GM23248 (cell line): ENCODE results near the gene EPM2A. TPM values are rescaled to one million over a fixed set of nuclear protein-coding genes. Genes with fewer than 3 reads are reported as not detected.

ENCODE experiments used
- DNase-seq: peaks from one replicate; pipeline ENCODE4 v3.0.0-alpha.2; 2015
- H2AFZ ChIP-seq: fragments of 200-600 bp; sonication (generic); 2 replicates; pipeline ENCODE4 v1.6.1; 2016; ENCODE audit warnings: antibody characterized with exemption
- H3F3A ChIP-seq: fragments of 200-600 bp; sonication (generic); 2 replicates; pipeline ENCODE4 v1.6.1; 2016; ENCODE audit warnings: mild to moderate bottlenecking, antibody characterized with exemption, mixed run types; ENCODE audit not compliant: insufficient read depth
- H3K27ac ChIP-seq: fragments of 200-600 bp; sonication (generic); 2 replicates; pipeline ENCODE4 v1.5.1; 2016; ENCODE audit warnings: mild to moderate bottlenecking
- H3K27me3 ChIP-seq: fragments of 200-600 bp; sonication (generic); replicated peaks from 2 replicates; pipeline ENCODE4 v1.6.1; 2016; ENCODE audit warnings: mild to moderate bottlenecking; ENCODE audit not compliant: insufficient read depth
- H3K36me3 ChIP-seq: fragments of 200-600 bp; sonication (generic); 2 replicates; pipeline ENCODE4 v1.6.1; 2016; ENCODE audit warnings: low read depth, mild to moderate bottlenecking
- H3K4me1 ChIP-seq: fragments of 200-600 bp; sonication (generic); 2 replicates; pipeline ENCODE4 v1.6.1; 2016; ENCODE audit warnings: mild to moderate bottlenecking; ENCODE audit not compliant: insufficient read depth
- H3K4me2 ChIP-seq: fragments of 200-600 bp; sonication (generic); one replicate; pipeline ENCODE4 v1.6.1; 2016; ENCODE audit warnings: mild to moderate bottlenecking; ENCODE audit not compliant: unreplicated experiment
- H3K4me3 ChIP-seq: fragments of 200-600 bp; sonication (generic); 2 replicates; pipeline ENCODE4 v1.5.1; 2016; ENCODE audit warnings: mild to moderate bottlenecking
- H3K79me2 ChIP-seq: fragments of 200-600 bp; sonication (generic); 2 replicates; pipeline ENCODE4 v1.6.1; 2016; ENCODE audit warnings: mild to moderate bottlenecking; ENCODE audit not compliant: insufficient read depth
- H3K9ac ChIP-seq: fragments of 200-600 bp; sonication (generic); 2 replicates; pipeline ENCODE4 v1.6.1; 2016; ENCODE audit warnings: mild to moderate bottlenecking
- H3K9me2 ChIP-seq: fragments of 200-600 bp; sonication (generic); 2 replicates; pipeline ENCODE4 v1.6.1; 2016; ENCODE audit warnings: mixed run types, mild to moderate bottlenecking, moderate library complexity; ENCODE audit not compliant: insufficient read depth
- H3K9me3 ChIP-seq: fragments of 200-600 bp; sonication (generic); one replicate; pipeline ENCODE4 v1.6.1; 2017; ENCODE audit warnings: low read depth
- H4K20me1 ChIP-seq: fragments of 200-600 bp; sonication (generic); 2 replicates; pipeline ENCODE4 v1.6.0; 2016; ENCODE audit not compliant: insufficient read depth
- EZH2 ChIP-seq: fragments of 200-600 bp; sonication (generic); IDR thresholded peaks from 2 replicates; pipeline ENCODE4 v1.6.1; 2018; ENCODE audit warnings: antibody characterized with exemption, mild to moderate bottlenecking; ENCODE audit not compliant: insufficient read depth, poor library complexity, severe bottlenecking
- EZH2phosphoT487 ChIP-seq: fragments of 200-600 bp; sonication (generic); IDR thresholded peaks from 2 replicates; pipeline ENCODE4 v1.6.1; 2018; ENCODE audit warnings: antibody characterized with exemption, moderate library complexity, mild to moderate bottlenecking, low read depth; ENCODE audit not compliant: insufficient read depth
- WGBS, 2 experiments: methylation state at CpG; one replicate each; pipeline ENCODE4 v1.1.6; 2015 to 2017; ENCODE audit warnings: low lambda C conversion rate in 2 of 2, low coverage in 1 of 2; ENCODE audit errors: missing lambda C conversion rate in 2 of 2; 5-methylcytosine and 5-hydroxymethylcytosine counted together
- in situ Hi-C: fragments of 300-500 bp; cut with MboI; formaldehyde crosslinking; loops from 2 replicates; pipeline ENCODE4 v1.15.0; 2020
- polyA plus RNA-seq: library from polyadenylated mRNA; unstranded; fragments of >200 nt; fragmentation: Nextera tagmentation; extraction: Ambion mirVana; gene quantifications from 2 replicates; pipeline ENCODE4 v1.2.1, GENCODE V29; 2016
- total RNA-seq: library from RNA; depleted of rRNA; stranded (reverse); fragments of >200 nt; shearing (Covaris generic); gene quantifications from 2 replicates; pipeline ENCODE4 v1.2.3, GENCODE V29; 2014

The EPM2A gene
- total and polyA plus RNA-seq, 2 experiments from 2014 or later, result 2.7 to 3.5 TPM

DNA sequence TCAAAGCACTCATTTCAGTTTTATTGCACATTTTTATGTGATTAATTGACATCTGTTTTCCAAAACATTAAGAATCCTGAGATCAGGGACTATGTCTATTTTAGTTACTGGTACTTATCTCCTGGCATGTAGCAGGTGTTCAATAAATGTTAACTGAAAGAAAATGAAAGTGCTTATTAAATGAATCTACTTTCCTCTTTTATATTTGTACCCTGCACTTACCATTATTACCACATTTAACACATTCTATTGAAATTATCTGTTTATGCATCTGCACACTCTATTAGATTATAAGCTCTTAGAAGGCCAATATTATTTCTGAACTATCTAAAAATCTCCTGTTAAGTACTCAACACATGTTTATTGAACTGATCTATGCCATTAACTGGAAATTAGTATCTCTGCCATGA lies 131.9 kb downstream of the EPM2A start:
- no peaks in the 10 kb centered on the region for H4K20me1 ChIP-seq
- H3K9ac ChIP-seq, result no peak overlapping the region
- no peak for TF ChIP-seq EZH2
- TF ChIP-seq EZH2phosphoT487, result no peak
- H3K4me1 ChIP-seq, result no peaks in the 10 kb centered on the region
- no peaks in the 10 kb centered on the region for H3K36me3 ChIP-seq
- no peaks in the 10 kb centered on the region for H3K79me2 ChIP-seq
- in situ Hi-C loops, result no loop called here
- H3K4me2 ChIP-seq, result no peak overlapping the region
- no peak overlapping the region for H3K4me3 ChIP-seq
- no peak for DNase-seq
- H3F3A ChIP-seq, result no peaks in the 10 kb centered on the region
- no peaks in the 10 kb centered on the region for H3K9me3 ChIP-seq
- H3K9me2 ChIP-seq, result no peaks in the 10 kb centered on the region
- no peak overlapping the region for H2AFZ ChIP-seq
- no peaks in the 10 kb centered on the region for H3K27me3 ChIP-seq
- no peak overlapping the region for H3K27ac ChIP-seq

DNA sequence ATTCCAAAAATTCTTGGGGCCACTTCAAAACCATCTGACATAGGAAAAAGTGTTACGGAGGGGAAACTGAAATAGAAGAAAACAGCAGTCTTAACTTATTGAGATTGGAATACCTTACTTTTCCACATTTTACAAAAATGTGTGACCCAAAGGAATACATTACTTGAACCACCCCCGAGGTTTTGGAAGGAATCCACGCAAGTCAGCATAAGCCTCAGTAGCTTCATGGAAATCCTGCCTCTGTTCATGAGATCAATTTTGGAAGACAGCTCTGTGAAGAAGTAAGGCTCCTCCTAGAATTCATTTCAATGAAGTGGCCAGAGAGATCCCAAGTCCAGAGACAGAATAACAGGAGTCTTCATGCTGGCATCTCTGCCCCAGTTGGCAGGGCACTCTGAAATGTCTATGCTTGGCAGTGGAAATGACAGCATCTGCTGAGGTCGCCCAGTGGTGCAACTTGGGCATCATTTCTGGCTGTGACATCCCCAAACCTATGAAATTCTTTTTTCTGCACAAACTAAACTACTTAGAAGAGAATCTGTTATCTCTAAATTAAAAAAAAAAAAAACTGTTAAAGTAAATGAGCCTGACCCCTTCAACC lies 132.5 kb downstream of the EPM2A start:
- DNase-seq, result no peak
- Histone ChIP-seq H3K4me2 (no peak overlapping the region), H3K4me3 (no peak overlapping the region), H3K9me3 (no peaks in the 10 kb centered on the region), H3K9ac (no peak overlapping the region), H3K79me2 (no peaks in the 10 kb centered on the region), H4K20me1 (no peaks in the 10 kb centered on the region), H3K4me1 (no peaks in the 10 kb centered on the region), H3K36me3 (no peaks in the 10 kb centered on the region), H3F3A (no peaks in the 10 kb centered on the region), H3K27me3 (no peaks in the 10 kb centered on the region), H3K9me2 (no peaks in the 10 kb centered on the region), H3K27ac (no peak overlapping the region), H2AFZ (no peak overlapping the region)
- WGBS, 2 experiments, result 60 to 68% methylated on average over 4 of the region's 4 CpGs
- in situ Hi-C loops, result no loop called here
- TF ChIP-seq EZH2phosphoT487 (no peak), EZH2 (no peak)

DNA sequence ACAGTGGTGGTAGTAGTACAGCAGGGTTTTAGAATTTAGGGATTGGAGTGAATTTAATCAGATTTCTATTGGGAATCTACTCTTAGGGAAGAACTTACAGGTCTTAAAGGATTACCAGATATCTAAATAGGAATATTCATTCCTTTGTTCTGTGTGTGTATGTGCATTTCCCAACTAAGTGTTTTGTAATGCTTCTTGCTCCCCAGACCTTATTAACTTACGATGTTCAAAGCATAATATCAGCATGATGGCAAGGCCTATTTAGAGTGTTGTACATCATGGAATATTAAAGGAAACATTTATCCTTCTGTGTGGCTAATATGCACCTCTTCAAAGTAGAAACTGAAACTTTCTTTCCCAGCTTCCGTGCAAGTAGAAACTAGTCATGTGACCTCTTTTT lies 133.9 kb downstream of the EPM2A start:
- no peaks in the 10 kb centered on the region for H3K36me3 ChIP-seq
- no peaks in the 10 kb centered on the region for H3K27me3 ChIP-seq
- H3K79me2 ChIP-seq, result no peaks in the 10 kb centered on the region
- WGBS, 2 experiments, result 67% methylated on average over 2 of the region's 2 CpGs
- TF ChIP-seq EZH2, result no peak
- TF ChIP-seq EZH2phosphoT487, result no peak
- H4K20me1 ChIP-seq, result no peaks in the 10 kb centered on the region
- no peak overlapping the region for H3K4me3 ChIP-seq
- no peaks in the 10 kb centered on the region for H3K9me2 ChIP-seq
- no peaks in the 10 kb centered on the region for H3F3A ChIP-seq
- no peaks in the 10 kb centered on the region for H3K4me1 ChIP-seq
- H3K4me2 ChIP-seq, result no peak overlapping the region
- H3K9me3 ChIP-seq, result no peaks in the 10 kb centered on the region
- H3K9ac ChIP-seq, result no peak overlapping the region
- no peak overlapping the region for H3K27ac ChIP-seq
- no peak overlapping the region for H2AFZ ChIP-seq
- in situ Hi-C loops, result no loop called here
- no peak for DNase-seq

DNA sequence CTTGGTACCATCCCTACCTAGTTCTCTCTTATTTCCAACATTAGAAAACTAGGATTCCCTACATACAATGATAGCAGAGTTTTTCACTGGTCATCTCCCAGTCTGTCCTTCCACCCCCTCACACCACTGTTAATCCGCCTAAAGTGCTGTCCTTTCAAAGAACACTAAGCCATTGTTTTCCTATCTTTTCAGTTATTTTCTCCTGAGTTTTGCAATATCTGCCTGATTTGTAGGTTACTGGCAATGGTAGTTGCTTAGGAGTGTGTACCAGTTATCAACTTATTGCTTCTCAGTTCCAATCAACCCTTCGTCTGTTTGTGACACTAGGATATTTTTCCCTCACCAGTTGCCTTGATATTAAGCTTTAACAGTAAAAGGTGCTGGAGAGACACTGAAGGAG lies 135.0 kb downstream of the EPM2A start:
- DNase-seq, result no peak
- Histone ChIP-seq H2AFZ (no peak overlapping the region), H3K27ac (no peak overlapping the region), H3K4me2 (no peak overlapping the region), H3K9ac (no peak overlapping the region), H3K36me3 (no peaks in the 10 kb centered on the region), H4K20me1 (no peaks in the 10 kb centered on the region), H3K9me2 (no peaks in the 10 kb centered on the region), H3K79me2 (no peaks in the 10 kb centered on the region), H3K9me3 (no peaks in the 10 kb centered on the region), H3K27me3 (no peaks in the 10 kb centered on the region), H3K4me3 (no peak overlapping the region), H3K4me1 (no peaks in the 10 kb centered on the region), H3F3A (no peaks in the 10 kb centered on the region)
- in situ Hi-C loops, result no loop called here
- 53 to 59% methylated on average over 2 of the region's 2 CpGs for WGBS, 2 experiments
- TF ChIP-seq EZH2phosphoT487 (no peak), EZH2 (no peak)

DNA sequence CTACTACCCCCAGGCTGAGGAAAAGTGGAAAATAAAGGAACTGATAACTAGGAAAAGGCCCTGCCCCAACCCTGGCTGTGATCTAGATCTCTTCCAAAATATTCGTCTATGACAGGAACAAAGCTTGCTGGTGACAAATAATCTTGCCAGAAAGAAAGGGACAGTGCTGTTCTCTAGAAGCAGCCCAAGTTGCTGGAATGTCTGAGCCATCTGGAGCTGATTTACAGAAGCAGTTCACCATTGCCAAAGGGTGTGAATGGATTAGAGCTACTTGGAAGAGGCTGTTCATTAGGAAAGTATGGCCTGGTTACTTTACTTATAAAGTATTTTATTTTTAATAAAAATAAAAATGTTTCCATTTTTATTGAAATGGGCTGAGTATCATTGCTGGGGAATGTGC lies 146.3 kb downstream of the EPM2A start:
- Histone ChIP-seq H3K9me2 (no peaks in the 10 kb centered on the region), H3K9ac (no peak overlapping the region), H3K4me2 (no peak overlapping the region), H3K79me2 (no peaks in the 10 kb centered on the region), H2AFZ (no peak overlapping the region), H3K9me3 (no peaks in the 10 kb centered on the region), H3K36me3 (no peaks in the 10 kb centered on the region), H3K4me1 (no peaks in the 10 kb centered on the region), H3K4me3 (no peak overlapping the region), H3K27me3 (no peaks in the 10 kb centered on the region), H4K20me1 (no peaks in the 10 kb centered on the region), H3F3A (no peaks in the 10 kb centered on the region), H3K27ac (no peak overlapping the region)
- in situ Hi-C loops, result no loop called here
- DNase-seq, result peak; percentile 5
- WGBS, 2 experiments, result 0% methylated on average over 1 of the region's 1 CpG
- TF ChIP-seq EZH2phosphoT487 (no peak), EZH2 (no peak)
